Right kidney (tissue), 1 donor: ENCODE data around the gene NAV1.
A peak's percentile ranks its signal among the peaks of the same experiment; 100 is the strongest.

Experiments used
- DNase-seq: peaks from one replicate; pipeline ENCODE4 v3.0.0-alpha.2; 2016

The NAV1 gene

DNA sequence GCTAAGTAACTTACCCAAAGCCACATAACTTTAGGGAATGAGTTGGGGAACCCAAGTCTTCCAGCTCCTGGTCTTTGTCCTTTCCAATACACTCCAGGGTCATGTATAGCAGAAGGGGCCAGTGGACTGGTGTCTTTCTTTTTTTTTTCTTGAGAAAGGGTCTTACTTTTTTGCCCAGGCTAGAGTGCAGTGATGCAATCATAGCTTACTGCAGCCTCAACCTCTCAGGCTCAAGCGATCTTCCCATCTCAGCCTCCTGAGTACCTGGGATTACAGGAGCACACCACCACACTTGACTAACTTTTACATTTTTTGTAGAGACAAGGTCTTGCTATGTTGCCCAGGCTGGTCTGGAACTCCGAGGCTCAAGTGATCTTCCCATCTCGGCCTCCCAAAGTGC, 12.2 kb downstream of the NAV1 start:
- DNase-seq = no peak

DNA sequence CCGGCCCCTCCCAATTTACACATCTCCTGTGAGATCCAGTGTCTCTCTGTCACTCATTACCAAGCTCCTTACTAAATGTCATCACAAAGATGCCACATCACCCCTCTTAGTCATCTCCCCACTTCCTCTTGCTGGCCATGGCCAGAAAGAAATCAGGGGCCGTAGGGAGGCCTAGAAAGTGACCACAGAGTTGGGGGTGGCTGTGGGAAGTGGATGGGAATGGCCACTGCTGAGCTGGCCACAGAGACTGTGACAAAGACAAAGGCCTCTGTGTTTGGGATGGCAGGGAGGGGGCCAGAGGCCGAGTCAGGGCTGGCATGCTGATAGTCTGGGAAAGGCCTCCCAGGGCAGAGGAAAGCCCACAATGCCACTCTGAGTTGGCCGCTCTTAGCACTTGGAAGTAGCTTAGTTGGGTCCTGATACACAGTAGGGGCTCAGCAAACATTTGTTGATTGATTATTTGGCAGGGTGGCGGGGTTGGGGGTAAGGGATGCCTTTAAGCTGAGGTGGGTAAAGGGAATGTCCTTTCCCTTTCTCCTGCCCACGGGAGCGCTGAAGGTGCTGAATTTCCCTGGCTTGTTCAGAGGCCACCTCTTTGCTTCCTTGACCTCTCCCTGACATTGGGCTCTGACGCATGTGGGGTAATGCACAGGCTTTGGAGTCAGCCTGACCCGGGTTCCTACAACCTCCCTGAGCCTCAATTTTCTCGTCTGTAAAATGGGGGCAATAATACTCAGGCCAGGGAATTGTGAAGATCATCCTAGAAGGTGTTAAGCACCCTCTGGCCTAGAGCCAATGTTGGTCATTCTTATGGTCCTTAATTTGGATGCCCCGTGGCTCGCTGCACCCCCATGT, 13.2 kb downstream of the NAV1 start:
- no peak for DNase-seq

DNA sequence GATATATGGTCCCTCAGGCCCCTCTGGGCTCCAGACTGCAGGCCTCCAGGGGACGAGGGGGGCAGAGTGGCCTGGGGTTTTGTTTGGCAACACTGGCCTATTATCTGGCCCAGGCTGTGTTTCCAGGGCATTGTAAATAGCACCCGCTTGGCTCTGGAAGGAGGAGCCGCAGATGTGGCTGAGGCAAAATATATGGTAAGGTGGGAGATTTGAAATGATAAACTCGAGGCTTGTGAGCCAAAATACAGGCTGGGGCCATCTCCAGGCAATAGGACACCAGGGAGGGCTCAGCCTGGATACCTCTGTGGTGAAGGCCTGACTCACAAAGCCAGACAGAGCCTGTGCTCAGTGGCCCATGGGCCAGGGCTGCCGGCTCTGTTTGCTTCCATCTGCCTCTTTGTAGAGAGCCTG, 14.0 kb downstream of the NAV1 start:
- DNase-seq = no peak

GRCh38 chr1:201553496-201554189, 14.7 kb downstream of the NAV1 start:
- no peak for DNase-seq

DNA sequence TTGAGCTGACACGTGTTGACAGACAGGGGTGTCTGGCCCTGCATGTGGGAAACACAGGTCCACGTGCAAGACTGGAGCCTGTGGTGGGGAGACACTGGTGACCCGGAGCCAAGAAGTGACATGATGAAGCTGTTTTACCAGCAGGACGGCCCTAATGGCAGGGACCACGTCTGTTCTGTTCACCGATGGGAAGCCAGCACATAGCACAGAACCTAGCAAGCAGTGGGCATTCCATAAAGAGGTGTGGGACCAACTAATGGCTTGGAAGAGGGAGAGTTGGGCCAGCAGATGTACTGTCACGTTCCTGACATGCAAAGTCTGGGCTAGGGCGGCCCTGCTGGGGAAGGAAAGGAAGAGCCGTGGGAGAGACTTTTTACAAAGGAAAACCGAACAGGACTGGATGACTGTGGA, 15.3 kb downstream of the NAV1 start:
- no peak for DNase-seq

- no peak for DNase-seq
These were observed 16.1 kb downstream of the NAV1 start for GRCh38 chr1:201554789-201555592.

GRCh38 chr1:201555593-201555945, 16.6 kb downstream of the NAV1 start:
- DNase-seq = no peak

DNA sequence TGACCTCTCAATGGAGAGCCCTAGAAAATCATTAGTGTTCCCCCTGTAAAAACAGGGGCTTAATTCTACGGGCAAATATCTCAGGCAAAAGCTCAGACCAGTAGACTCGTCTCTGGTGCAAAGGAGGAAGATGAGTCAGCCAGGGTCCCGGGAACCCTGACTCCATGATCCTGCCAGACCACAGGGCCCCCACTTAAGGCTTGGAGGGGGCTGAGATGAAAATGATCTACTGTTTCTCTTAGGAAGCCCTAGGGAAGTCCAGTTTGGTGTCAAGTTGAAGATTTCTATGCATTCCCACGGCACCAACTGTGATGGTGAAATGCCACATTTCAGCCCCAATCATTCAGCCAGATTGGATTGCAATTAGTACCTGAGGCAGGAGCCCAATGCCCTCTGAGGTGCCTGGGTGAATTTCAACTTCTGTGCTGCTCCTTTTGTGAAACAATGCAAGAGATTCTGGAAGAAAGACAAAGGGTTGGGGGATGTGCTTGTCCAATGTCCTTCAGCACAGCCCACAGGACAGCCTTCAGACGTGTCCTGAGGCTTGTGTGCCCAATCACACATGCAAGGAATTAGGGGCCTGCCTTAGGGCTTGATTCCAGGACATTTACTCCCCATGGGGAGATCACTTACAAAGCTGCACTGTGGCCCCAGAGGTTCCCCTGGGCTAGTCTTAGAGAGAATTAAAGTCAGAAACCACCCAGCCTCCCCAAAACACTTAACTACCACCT, 18.1 kb downstream of the NAV1 start:
- no peak for DNase-seq

DNA sequence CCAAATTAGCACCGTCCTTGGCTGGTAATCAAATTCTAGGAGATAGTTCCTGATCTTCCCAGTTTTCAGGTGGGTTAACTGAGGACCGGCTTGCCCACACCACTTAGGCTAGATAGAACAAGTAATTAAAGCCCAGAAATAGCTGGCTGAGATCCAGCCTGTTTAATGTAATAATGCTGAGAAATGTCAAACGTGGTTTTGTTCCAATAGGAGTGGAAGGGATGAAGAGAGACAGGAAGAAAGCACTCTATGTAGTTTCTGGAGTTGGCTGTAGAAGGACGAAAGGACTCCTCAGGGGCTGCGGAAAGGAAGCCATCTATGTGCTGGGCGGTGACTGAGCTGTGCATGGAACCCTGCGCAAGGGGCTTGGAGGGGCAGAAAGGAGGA, 18.6 kb downstream of the NAV1 start:
- no peak for DNase-seq

DNA sequence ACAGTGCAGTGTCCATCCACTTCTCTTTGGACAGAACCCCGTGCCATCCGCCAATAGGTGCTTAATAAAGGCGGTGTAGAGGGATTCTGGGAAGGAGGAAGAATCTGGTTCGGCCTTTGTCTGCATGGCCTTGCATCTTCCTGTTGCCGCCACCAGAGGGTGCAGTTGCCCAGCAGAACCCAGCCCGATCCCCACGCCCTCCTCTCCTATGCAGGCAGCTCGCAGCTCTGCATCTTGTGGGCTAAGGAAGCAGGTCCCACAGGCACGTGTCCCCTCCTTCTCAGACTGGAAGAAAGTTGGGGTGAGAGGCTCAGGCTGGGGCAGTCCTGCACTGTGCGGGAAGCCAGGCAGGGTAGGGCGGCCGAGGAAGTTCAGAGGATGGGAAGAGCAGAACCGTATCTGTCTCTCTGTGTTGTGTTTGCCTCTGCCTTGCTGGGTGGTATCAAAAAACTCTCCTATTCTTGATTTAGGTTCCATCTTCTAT, 20.8 kb downstream of the NAV1 start:
- peak; percentile 59 for DNase-seq

GRCh38 chr1:201560328-201561194, 21.6 kb downstream of the NAV1 start:
- DNase-seq = no peak

DNA sequence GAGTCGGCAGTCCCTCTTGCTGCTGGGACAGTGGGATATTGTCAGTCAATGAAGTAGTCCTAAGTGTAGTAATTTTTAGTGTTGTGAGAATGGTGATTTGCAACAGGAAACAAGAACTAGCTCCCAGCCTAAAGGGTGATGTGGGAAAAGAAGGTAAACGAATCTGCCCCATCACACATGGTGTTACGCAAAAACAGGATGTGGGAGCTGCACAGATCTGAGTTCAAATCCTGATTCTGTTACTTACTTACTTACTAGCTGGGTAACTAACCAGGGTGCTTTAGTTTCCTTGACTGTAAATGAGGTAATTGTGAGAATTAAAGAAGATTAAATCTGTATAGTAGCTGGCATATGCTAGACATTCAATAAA, 22.3 kb downstream of the NAV1 start:
- no peak for DNase-seq

- no peak for DNase-seq
These were observed 22.7 kb downstream of the NAV1 start for GRCh38 chr1:201561601-201562000.

- no peak for DNase-seq
These were observed 23.3 kb downstream of the NAV1 start for GRCh38 chr1:201562257-201562656.

DNA sequence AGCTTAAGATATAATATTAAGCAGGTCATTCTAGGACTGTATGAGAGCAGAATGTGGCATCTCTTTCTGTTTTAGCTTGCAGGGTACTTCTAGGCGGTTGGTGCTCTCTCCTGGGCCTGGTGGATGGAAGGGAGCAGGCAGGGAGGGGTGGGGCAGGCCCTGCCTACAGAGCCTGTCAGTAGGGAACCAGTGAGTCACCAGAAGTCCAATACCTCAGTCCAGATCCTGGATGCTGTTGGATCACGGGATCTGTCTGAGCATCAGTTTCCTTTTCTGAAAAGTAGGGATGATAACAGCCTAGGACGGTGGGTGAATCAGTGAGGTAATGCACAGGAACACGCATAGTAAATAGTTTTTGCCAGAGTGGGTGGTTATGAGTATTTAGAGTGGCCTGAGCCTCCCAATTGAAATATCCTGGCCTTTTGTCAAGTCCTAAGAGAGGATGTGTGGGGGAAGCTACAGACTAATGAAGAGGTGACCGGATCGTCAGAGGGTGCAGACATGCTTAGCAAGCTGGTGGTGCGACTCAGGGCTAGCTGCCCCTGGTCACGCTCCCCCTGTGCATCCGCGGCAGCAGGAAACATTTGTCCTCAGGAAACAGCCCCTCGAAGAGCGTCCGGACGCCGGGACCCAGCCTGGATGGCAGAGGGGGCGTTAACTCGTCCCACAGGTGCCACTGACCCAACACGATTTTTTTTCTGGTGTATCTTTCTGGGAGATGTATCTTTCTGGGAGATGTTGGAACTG, 23.9 kb downstream of the NAV1 start:
- DNase-seq = no peak

DNA sequence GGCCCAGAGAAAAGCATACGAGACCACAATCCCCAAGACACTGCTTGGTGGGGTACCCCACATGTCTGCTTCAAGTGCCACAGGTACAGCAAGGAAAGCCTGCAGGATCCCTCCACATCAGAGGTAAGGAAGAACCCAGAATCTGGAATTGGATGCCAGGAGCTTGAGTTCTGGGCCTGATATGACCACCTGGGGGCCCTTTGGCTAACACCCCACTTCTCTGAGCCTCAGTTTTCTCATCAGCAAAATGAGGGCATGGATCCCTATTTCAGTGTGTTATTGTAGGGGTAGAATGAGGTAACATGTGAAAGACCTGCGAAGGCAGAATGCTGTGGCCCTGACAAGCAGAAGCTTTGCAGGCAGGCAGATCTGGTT, 24.5 kb downstream of the NAV1 start:
- no peak for DNase-seq

GRCh38 chr1:201563941-201564340, 25.0 kb downstream of the NAV1 start:
- no peak for DNase-seq

- no peak for DNase-seq
These were observed 26.2 kb downstream of the NAV1 start for GRCh38 chr1:201565024-201565730.

DNA sequence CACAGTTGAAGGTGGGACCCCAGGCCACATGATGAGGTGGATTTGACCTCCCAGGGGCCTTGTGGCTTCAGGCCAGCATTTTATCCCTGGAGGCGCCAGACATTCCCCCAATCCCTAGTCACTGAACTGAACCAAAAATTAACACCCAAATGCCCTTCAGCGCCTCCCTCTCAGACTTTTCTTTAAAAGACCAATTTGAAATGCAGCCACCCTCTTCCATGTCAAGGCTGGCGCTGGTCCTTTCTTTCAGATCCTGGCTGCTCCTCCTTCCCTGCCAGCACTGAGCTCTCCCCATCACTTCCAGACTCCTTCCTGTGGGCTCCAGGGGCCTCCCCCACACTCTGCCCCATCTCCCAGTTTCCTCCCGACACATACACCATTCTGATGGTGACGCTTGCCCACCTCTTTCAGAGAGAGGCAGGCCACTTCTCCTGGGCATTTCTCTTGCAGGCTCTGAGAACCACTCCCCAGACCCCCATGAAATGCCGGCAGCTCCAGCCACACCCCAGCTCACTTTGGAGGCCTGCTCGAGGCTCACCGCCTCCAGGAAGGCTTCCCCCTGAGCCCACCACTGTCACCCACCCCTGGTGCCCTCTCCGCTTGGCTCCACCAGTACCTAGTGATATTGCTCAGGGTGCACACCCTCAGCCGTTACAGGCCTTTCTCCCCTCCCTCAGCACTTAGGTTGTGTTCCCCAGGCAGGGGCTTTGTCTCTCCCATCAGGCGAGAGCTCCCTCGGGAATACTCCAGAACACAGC, 27.0 kb downstream of the NAV1 start:
- DNase-seq = no peak
